Measurements from ENCODE around the gene SEL1L. TPM values are rescaled to one million over a fixed set of nuclear protein-coding genes. Genes with fewer than 3 reads are reported as not detected.

The SEL1L gene
- total and polyA plus RNA-seq, 2 of the 13 experiments (the other 11 are each of a cell fraction or from before 2014, with no cell fraction given): 15.3 to 61.0 TPM

- TF ChIP-seq FOXA3 (CRISPR knock-in tag; IDR thresholded peaks at IDR 0.05) (peak; percentile 72), ZFP90 (CRISPR knock-in tag; IDR thresholded peaks at IDR 0.05; ENCODE audit: borderline replicate concordance) (no peak), ZNF180 (CRISPR knock-in tag; IDR thresholded peaks at IDR 0.05; ENCODE audit: borderline replicate concordance, low read depth) (no peak), GATAD1 (CRISPR knock-in tag; IDR thresholded peaks at IDR 0.05) (no peak), YY1 (IDR thresholded peaks at IDR 0.05; ENCODE audit: insufficient read depth, insufficient replicate concordance, low read depth, low read length) (no peak), SOX13 (IDR thresholded peaks at IDR 0.05) (no peak), SOX13 (CRISPR knock-in tag; conservative IDR thresholded peaks at IDR 0.05 in 1 of 2, IDR thresholded peaks at IDR 0.05 in 1 of 2) (peak in 1 of 2 experiments; percentile 47; a peak in 1 of 4 replicates), PHF21A (CRISPR knock-in tag; IDR thresholded peaks at IDR 0.05) (0 out of 2 replicates have a peak, but pooled peaks have one; percentile 15), ZFY (CRISPR knock-in tag; IDR thresholded peaks at IDR 0.05) (peak; percentile 5; the same call in 1 of the 2 replicates), HOXA3 (CRISPR knock-in tag; IDR thresholded peaks at IDR 0.05) (no peak), ZNF687 (CRISPR knock-in tag; IDR thresholded peaks at IDR 0.05) (no peak), NFATC3 (CRISPR knock-in tag; IDR thresholded peaks at IDR 0.05) (no peak), EP300 (IDR thresholded peaks at IDR 0.05; ENCODE audit: low read depth in 2 of 2, low read length in 2 of 2) (peak; percentile 33 to 72; a peak in 2 of 4 replicates), EP300 (CRISPR knock-in tag; IDR thresholded peaks at IDR 0.05; ENCODE audit: borderline replicate concordance) (no peak; the same call in 1 of the 2 replicates), ZNF124 (CRISPR knock-in tag; IDR thresholded peaks at IDR 0.05) (no peak; the same call in 1 of the 2 replicates)
- TF ChIP-seq, protein P1, sequence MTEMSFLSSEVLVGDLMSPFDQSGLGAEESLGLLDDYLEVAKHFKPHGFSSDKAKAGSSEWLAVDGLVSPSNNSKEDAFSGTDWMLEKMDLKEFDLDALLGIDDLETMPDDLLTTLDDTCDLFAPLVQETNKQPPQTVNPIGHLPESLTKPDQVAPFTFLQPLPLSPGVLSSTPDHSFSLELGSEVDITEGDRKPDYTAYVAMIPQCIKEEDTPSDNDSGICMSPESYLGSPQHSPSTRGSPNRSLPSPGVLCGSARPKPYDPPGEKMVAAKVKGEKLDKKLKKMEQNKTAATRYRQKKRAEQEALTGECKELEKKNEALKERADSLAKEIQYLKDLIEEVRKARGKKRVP (CRISPR knock-in tag; IDR thresholded peaks at IDR 0.05): no peak
- TF ChIP-seq, protein P2, sequence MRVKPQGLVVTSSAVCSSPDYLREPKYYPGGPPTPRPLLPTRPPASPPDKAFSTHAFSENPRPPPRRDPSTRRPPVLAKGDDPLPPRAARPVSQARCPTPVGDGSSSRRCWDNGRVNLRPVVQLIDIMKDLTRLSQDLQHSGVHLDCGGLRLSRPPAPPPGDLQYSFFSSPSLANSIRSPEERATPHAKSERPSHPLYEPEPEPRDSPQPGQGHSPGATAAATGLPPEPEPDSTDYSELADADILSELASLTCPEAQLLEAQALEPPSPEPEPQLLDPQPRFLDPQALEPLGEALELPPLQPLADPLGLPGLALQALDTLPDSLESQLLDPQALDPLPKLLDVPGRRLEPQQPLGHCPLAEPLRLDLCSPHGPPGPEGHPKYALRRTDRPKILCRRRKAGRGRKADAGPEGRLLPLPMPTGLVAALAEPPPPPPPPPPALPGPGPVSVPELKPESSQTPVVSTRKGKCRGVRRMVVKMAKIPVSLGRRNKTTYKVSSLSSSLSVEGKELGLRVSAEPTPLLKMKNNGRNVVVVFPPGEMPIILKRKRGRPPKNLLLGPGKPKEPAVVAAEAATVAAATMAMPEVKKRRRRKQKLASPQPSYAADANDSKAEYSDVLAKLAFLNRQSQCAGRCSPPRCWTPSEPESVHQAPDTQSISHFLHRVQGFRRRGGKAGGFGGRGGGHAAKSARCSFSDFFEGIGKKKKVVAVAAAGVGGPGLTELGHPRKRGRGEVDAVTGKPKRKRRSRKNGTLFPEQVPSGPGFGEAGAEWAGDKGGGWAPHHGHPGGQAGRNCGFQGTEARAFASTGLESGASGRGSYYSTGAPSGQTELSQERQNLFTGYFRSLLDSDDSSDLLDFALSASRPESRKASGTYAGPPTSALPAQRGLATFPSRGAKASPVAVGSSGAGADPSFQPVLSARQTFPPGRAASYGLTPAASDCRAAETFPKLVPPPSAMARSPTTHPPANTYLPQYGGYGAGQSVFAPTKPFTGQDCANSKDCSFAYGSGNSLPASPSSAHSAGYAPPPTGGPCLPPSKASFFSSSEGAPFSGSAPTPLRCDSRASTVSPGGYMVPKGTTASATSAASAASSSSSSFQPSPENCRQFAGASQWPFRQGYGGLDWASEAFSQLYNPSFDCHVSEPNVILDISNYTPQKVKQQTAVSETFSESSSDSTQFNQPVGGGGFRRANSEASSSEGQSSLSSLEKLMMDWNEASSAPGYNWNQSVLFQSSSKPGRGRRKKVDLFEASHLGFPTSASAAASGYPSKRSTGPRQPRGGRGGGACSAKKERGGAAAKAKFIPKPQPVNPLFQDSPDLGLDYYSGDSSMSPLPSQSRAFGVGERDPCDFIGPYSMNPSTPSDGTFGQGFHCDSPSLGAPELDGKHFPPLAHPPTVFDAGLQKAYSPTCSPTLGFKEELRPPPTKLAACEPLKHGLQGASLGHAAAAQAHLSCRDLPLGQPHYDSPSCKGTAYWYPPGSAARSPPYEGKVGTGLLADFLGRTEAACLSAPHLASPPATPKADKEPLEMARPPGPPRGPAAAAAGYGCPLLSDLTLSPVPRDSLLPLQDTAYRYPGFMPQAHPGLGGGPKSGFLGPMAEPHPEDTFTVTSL (CRISPR knock-in tag; IDR thresholded peaks at IDR 0.05; ENCODE audit: borderline replicate concordance): peak; percentile 45; the same call in 1 of the 2 replicates
Observed at GRCh38 chr14:81516986-81517797, 16.5 kb downstream of the SEL1L start (continued).
